CMK (cell line): ENCODE data around the gene PTGIS.
"Not testable (repeated sequence)": the region's sequence is repeated elsewhere in the genome, so short reads cannot be mapped to it uniquely, and the experiment has no call there.

ENCODE experiments used
- DNase-seq: peaks from one replicate; pipeline ENCODE4 v3.0.0-alpha.2; 2010; ENCODE audit warnings: low read depth

The PTGIS gene

GRCh38 chr20:49579874-49580812 lies 12.2 kb upstream of the PTGIS start:
- DNase-seq = no peak

DNA sequence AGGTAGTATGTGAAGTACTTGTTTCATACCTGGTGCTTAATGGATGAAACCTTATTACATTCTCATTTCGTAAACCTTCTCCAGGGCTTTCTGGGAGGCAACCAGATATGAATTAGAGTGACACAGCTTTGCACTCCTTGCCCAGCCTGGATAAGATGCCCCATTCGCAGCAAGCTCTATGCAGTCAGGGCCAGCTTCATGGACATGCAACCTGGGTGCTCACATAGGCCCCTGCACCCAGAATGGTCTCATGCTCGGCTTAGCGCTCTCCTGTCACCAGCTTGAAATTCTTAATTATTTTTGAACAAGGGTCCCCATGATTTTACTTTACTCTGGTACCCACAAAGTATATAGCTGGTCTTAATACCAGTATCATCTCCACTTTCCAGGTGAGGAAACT lies 11.3 kb upstream of the PTGIS start:
- DNase-seq = no peak

GRCh38 chr20:49578436-49578835 lies 10.5 kb upstream of the PTGIS start:
- no peak for DNase-seq

DNA sequence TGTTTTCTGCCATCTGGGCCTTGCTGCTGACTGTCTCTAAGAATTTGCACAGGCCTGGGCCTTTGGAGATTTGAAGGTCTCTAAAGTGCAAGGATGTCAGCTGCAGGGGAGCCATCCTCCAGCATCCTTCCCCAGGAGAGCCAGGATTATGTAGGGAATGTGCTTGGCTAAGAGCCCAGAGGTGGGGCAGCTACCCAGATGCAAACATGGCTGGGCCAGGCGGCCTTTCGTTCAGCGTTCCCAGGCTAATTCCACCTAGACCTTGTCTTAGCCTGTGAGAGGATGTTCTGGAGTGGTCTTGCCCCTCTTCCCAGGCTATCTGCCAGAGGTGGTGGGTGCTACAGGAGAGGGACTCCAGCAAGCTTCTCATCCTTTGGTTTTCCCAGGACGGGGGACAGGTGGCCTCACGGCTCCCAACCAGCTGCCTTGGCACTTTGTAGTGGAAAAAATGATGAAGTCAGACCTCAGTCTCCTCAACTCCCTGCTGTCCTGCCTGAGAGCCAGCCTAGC lies 7.7 kb upstream of the PTGIS start:
- DNase-seq = no peak

DNA sequence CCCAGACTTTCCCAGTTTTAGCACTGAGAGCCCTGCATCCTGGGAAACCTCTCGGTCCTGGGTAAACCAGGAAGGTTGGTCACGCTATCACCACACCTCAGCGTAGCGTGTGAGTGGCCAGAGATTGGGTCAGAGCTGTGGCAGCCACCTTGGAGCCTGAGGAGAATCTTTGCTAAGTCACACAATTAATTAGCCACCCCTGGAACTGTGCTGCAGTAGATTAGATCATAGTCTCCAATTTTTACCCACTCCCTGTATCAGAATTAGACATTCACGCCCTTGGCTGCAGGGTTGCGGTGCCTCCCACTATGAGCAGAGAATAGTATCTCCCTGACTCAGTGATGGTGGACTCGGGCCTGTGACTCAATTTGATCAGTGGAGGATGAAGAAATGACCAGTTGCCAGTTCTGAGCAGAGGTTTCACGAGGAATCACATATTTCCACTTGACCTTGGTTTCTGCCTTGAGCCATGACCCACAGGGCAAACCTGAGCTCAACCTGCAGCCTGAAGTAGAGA lies 6.0 kb upstream of the PTGIS start:
- no peak for DNase-seq

- DNase-seq = no peak
Measured at GRCh38 chr20:49572857-49573256, 4.9 kb upstream of the PTGIS start.

DNA sequence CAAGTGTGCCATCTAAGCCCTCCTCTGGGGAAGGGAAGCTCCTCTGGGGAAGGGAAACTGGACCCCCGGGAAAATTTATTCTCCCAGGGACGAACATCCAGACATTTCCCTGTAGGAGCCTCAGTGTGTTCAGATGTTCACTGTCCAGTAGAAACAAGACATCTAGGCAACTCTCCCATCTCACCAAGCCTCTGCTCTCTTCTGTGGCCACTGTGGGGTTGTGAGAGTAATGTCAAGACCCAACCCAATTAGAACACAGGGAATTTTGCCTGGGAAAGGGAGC lies 3.6 kb upstream of the PTGIS start:
- DNase-seq = no peak

DNA sequence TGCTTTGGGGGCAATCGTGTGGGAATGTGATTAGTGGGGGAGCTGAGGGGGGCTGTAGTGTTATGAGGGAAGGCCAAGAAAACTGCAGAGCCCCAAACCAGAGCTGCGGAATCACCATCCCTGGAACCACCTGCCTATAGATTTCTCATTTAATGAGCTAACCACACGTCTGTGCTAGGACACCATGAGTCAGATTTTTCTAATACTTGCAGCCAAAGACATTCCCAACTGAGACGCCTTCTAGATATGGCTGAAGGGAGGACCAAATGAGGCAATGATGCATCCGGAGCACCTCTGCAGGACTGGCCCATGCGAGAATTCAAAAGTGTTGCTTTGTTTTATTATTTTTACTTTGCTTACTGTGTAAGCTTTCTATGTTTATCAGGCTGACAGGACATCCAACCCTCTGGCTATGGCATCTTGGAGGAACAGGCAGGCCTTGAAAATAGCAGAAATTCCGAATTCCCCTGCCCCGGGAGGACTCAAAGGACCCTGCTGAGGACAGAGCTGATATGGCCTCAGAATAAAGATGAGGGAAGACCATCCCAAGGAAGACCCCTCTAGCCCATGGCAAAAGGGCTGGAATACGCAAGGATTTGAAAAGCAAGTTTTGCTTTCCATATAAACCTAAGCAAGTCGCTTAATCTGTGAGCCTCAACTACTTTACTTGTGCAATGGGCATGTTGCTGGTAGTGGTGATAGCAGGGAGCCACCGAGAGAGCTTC lies 3.1 kb upstream of the PTGIS start:
- no peak for DNase-seq

- DNase-seq = no peak
Measured at GRCh38 chr20:49570161-49570827, 2.4 kb upstream of the PTGIS start.

- DNase-seq = no peak
Measured at GRCh38 chr20:49569411-49570115, 1.6 kb upstream of the PTGIS start.

GRCh38 chr20:49568278-49569151 lies 578 bp upstream of the PTGIS start:
- no peak for DNase-seq

- DNase-seq = no peak
Measured at GRCh38 chr20:49566401-49567364, 1.3 kb downstream of the PTGIS start.

GRCh38 chr20:49564991-49565390 lies 2.9 kb downstream of the PTGIS start:
- DNase-seq = not testable (repeated sequence)

DNA sequence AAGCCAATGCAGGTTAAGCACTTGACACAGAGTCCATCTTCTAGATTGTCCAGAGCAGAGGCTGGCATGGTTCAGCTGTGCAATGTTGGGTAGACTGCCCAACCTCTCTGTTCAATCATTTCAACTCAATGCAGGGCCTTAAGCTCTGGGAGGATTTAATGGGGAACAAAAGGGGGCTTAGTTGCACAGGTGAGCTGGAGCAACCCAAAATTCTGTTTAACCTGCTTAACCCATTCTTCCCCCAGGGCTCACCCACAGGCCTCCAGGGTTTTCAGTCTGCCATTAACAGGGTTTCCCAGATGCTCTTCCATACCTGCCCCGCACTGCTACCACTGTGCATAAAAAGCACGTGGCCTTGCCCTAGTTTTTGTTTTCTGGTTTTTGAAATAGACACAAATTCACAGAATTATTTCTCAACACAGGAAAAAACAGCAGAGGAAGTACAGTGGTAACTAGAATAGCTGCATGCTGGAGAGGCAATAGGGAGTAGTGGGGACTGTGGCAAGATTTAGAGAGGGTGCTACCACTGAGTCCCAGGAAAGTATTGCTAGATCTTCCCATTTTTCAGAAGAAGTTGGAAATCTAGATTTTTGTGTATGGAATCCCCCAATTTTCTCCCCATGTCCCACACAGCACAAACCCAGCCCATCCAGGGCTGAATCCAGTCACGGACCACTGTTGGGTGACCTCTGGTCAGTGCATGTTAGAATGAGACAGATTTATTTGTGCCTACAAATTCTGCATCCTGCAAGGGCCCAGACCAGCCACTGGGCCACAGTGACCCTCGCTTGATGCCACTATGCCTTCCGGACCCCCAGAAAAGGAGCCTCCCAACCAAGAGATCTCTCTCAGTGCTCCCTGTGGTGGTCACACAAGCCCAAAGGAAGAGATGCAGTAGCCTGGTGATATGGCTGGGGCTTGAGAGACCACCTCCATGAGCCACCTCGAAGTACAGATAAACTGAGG lies 4.6 kb downstream of the PTGIS start:
- DNase-seq = no peak

GRCh38 chr20:49562311-49563014 lies 5.5 kb downstream of the PTGIS start:
- no peak for DNase-seq

- no peak for DNase-seq
Measured at GRCh38 chr20:49561806-49562205, 6.1 kb downstream of the PTGIS start.

DNA sequence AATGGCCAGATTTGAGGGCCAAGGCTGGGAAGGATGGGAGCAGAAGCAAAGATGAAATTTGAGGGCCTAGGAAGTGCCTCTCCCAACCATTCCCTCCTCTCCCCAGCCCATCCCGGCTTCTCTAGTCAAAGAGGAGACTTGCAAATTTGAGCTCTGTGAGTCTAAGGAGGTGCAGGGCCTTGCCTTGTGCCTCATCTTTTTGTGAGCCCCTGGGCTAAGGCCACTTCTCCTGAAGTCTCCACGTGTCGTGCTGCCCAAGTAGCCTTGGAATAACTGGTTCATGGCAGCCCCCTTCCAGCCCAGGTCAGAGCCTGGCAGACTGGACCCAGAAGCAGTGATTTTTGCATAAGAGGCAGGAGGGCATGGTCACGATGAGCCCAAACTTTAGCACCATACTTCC lies 6.7 kb downstream of the PTGIS start:
- DNase-seq = no peak

DNA sequence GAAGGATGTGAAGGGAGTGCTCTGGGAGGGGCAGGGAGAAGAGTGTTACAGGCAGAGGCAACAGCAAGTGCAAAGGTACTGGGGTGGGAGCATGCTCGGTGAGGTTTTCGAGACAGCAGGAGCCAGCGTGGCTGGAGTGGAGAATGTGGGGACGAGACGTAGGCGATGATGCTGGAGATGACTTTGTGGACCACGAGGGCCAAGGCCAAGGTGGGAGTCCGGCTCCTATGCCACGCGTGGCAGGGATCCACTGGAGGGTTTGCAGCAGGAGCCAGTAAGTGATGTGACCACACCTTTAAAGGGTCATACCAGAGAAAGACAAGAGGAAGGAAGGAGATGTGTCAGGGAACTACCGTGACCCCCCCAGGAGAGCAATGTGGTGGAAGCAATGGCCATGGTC lies 7.3 kb downstream of the PTGIS start:
- DNase-seq = no peak
